NT2/D1 (cell line): ENCODE measurements around the gene STK24.
A peak's percentile ranks its signal among the peaks of the same experiment; 100 is the strongest.
"Not testable (repeated sequence)": the region's sequence is repeated elsewhere in the genome, so short reads cannot be mapped to it uniquely, and the experiment has no call there.

Experiments used
- DNase-seq: peaks from one replicate; pipeline ENCODE4 v3.0.0-alpha.2; 2011; ENCODE audit warnings: low read depth, low spot score
- H3K27me3 ChIP-seq: 2 replicates; pipeline ENCODE4 v1.6.0; 2011; ENCODE audit warnings: mild to moderate bottlenecking; ENCODE audit not compliant: insufficient read length, insufficient read depth
- H3K36me3 ChIP-seq: 2 replicates; pipeline ENCODE4 v1.6.1; 2011; ENCODE audit warnings: mild to moderate bottlenecking, low read length, mixed read lengths; ENCODE audit not compliant: insufficient read depth, insufficient read length
- H3K4me1 ChIP-seq: 2 replicates; pipeline ENCODE4 v1.5.1; 2011; ENCODE audit not compliant: insufficient read depth, insufficient read length
- H3K4me3 ChIP-seq: 2 replicates; pipeline ENCODE4 v1.5.1; 2011; ENCODE audit warnings: low read depth; ENCODE audit not compliant: insufficient read length
- H3K9ac ChIP-seq: 2 replicates; pipeline ENCODE4 v1.6.0; 2011; ENCODE audit warnings: low read depth; ENCODE audit not compliant: insufficient read length
- H3K9me3 ChIP-seq: 2 replicates; pipeline ENCODE4 v1.5.1; 2011; ENCODE audit warnings: mild to moderate bottlenecking, low read length; ENCODE audit not compliant: insufficient read depth
- SUZ12 ChIP-seq: IDR thresholded peaks from 2 replicates; pipeline ENCODE4 v1.6.1; 2011; ENCODE audit not compliant: insufficient read length, insufficient read depth; ENCODE audit errors: extremely low read depth
- YY1 ChIP-seq: IDR thresholded peaks from 2 replicates; pipeline ENCODE4 v1.6.1; 2011; ENCODE audit not compliant: insufficient read length, insufficient read depth
- ZNF274 ChIP-seq: IDR thresholded peaks from 2 replicates; pipeline ENCODE4 v1.6.1; 2011; ENCODE audit warnings: mild to moderate bottlenecking, low read depth, low read length

STK24 gene

DNA sequence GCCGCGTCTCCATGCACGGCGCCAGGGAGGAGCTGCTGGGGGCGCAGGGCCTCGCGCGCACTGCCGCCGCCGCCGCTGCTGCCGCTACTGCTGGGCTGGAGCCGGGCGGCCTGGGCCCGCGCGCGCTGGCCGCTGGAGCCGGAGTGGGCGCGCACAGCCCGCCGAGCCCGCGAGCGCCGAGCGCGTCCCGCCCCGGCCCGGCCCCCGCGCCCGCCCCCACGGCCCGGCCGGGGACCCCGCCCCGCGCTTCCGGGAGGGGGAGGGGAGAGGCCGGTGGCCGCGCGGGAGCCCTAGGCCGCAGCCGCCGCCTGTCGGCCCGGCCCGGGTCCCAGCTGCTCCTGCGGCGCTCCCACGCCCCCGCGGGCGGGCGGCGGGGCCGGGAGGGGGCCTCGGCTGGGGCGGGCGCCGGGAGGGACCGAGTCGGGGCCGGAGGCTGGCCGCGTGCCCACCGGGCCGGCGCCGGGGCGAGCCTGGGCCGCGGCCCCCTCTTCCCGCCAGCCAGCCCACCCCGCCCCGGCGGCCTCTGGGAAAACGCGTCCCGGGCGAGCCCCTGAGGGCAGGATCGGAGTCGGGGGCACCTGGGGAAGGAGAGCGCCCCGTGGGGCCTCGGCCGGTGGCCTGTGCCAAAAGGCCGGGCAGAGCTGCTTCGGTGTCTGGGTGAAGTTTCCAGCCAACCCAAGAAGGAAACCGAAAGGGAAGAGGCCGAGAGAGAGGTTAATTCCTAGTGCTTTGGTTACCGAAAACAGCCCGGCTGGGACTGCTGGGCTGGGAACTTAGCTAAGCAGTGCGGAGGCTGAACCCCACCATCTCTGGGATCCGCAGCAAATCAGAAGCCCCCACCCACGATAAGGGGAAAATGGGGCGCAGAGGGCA lies at the start of gene STK24:
Gene STK24 (minus strand): TSS at position 145 of the 873 bp plus-strand sequence. CDS start 321 bp downstream, outside the sequence.
- H3K4me1 ChIP-seq = peaks cover 3% of the 10 kb centered on the region
- H3K9ac ChIP-seq = peak within 1 kb of the TSS; percentile 93
- H3K9me3 ChIP-seq = no peaks in the 10 kb centered on the region
- H3K4me3 ChIP-seq = peak within 1 kb of the TSS; percentile 73
- DNase-seq = no peak
- no peaks in the 10 kb centered on the region for H3K27me3 ChIP-seq
- TF ChIP-seq ZNF274 (no peak), YY1 (no peak), SUZ12 (no peak)
- no peaks in the 10 kb centered on the region for H3K36me3 ChIP-seq

GRCh38 chr13:98626298-98626935 lies 49.5 kb upstream of the STK24 start:
- H3K4me1 ChIP-seq = no peaks in the 10 kb centered on the region
- no peak for DNase-seq
- TF ChIP-seq ZNF274 (no peak), SUZ12 (no peak), YY1 (no peak)
- no peak overlapping the region for H3K4me3 ChIP-seq
- no peaks in the 10 kb centered on the region for H3K27me3 ChIP-seq
- H3K36me3 ChIP-seq = no peaks in the 10 kb centered on the region
- H3K9ac ChIP-seq = no peak overlapping the region
- H3K9me3 ChIP-seq = no peaks in the 10 kb centered on the region

DNA sequence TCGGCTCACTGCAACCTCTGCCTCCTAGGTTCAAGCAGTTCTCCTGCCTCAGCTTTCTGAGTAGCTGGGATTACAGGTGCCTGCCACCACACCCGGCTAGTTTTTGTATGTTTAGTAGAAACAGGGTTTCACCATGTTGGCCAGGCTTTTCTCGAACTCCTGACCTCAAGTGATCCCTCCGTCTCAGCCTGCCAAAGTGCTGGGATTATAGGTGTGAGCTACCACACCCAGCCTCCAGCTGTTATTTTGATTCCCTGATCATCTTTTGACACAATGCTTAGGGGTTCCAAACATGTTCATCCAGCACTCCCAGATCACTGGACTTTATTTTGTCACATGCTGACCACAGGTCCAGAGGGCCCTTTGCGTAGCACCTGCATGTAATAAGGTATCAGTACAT lies 47.7 kb upstream of the STK24 start:
- H3K27me3 ChIP-seq, H3K9me3 ChIP-seq, H3K4me1 ChIP-seq, H3K4me3 ChIP-seq, DNase-seq, H3K36me3 ChIP-seq, H3K9ac ChIP-seq: not testable (repeated sequence)

GRCh38 chr13:98622931-98623331 lies 46.0 kb upstream of the STK24 start:
- no peak overlapping the region for H3K4me3 ChIP-seq

GRCh38 chr13:98619556-98619955 lies 42.6 kb upstream of the STK24 start:
- no peak overlapping the region for H3K4me3 ChIP-seq
- no peak for DNase-seq
- H3K27me3 ChIP-seq = no peaks in the 10 kb centered on the region
- H3K4me1 ChIP-seq = no peaks in the 10 kb centered on the region
- H3K9me3 ChIP-seq = no peaks in the 10 kb centered on the region
- no peak overlapping the region for H3K9ac ChIP-seq
- TF ChIP-seq ZNF274 (no peak), SUZ12 (no peak), YY1 (no peak)
- no peaks in the 10 kb centered on the region for H3K36me3 ChIP-seq

More at GRCh38 chr13:98622931-98623331, 46.0 kb upstream of the STK24 start:
- no peaks in the 10 kb centered on the region for H3K36me3 ChIP-seq
- H3K9ac ChIP-seq = no peak overlapping the region
- no peak for DNase-seq
- no peaks in the 10 kb centered on the region for H3K4me1 ChIP-seq
- no peak for TF ChIP-seq SUZ12
- TF ChIP-seq YY1 = no peak
- no peak for TF ChIP-seq ZNF274
- no peaks in the 10 kb centered on the region for H3K27me3 ChIP-seq
- no peaks in the 10 kb centered on the region for H3K9me3 ChIP-seq

- H3K36me3 ChIP-seq, H3K27me3 ChIP-seq, H3K9me3 ChIP-seq, H3K4me3 ChIP-seq, DNase-seq, H3K9ac ChIP-seq, H3K4me1 ChIP-seq: not testable (repeated sequence)
Observed at GRCh38 chr13:98615595-98615994, 38.7 kb upstream of the STK24 start.

GRCh38 chr13:98613591-98613990 lies 36.7 kb upstream of the STK24 start:
- Histone ChIP-seq H3K9me3 (no peaks in the 10 kb centered on the region), H3K4me1 (no peaks in the 10 kb centered on the region), H3K4me3 (no peak overlapping the region), H3K9ac (no peak overlapping the region), H3K27me3 (no peaks in the 10 kb centered on the region), H3K36me3 (no peaks in the 10 kb centered on the region)
- no peak for TF ChIP-seq YY1
- TF ChIP-seq ZNF274 = no peak
- TF ChIP-seq SUZ12 = no peak
- no peak for DNase-seq
